Stimulated activated naive CD8-positive, alpha-beta T cell treated with anti-CD3 and anti-CD28 coated beads, Interleukin-15, Interleukin-2, amounts not matched to agents 100 U/mL and 50 U/mL, for 24 hours (primary cell): Measurements from ENCODE around the gene CCDC110.

Source experiments
- ATAC-seq: fragments of 150-1000 bp; cut with Tn5 transposase; one replicate; pipeline ENCODE4 v1.10.0; 2021
- DNase-seq: peaks from one replicate; pipeline ENCODE4 v3.0.0; 2021

CCDC110 gene

GRCh38 chr4:185472103-185472542, 590 bp upstream of the CCDC110 start:
- ATAC-seq (no peak), DNase-seq (no peak)

- DNase-seq (peak; percentile 23), ATAC-seq (no peak)
These were observed 885 bp downstream of the CCDC110 start for GRCh38 chr4:185470501-185471195.

- ATAC-seq = no peak
- DNase-seq = no peak
These were observed 1.9 kb downstream of the CCDC110 start for GRCh38 chr4:185469580-185470154.

GRCh38 chr4:185468999-185469398, 2.5 kb downstream of the CCDC110 start:
- ATAC-seq = no peak

GRCh38 chr4:185467991-185468390, 3.5 kb downstream of the CCDC110 start:
- DNase-seq (no peak), ATAC-seq (no peak)

More at GRCh38 chr4:185468999-185469398, 2.5 kb downstream of the CCDC110 start:
- no peak for DNase-seq

- ATAC-seq (no peak), DNase-seq (no peak)
These were observed 4.4 kb downstream of the CCDC110 start for GRCh38 chr4:185467101-185467500.

- DNase-seq (no peak), ATAC-seq (no peak)
These were observed 5.8 kb downstream of the CCDC110 start for GRCh38 chr4:185465707-185466106.

- ATAC-seq (no peak), DNase-seq (no peak)
These were observed 6.6 kb downstream of the CCDC110 start for GRCh38 chr4:185464887-185465286.

- DNase-seq (no peak), ATAC-seq (no peak)
These were observed 7.3 kb downstream of the CCDC110 start for GRCh38 chr4:185464183-185464582.

GRCh38 chr4:185463541-185463940, 8.0 kb downstream of the CCDC110 start:
- ATAC-seq (no peak), DNase-seq (no peak)

GRCh38 chr4:185461565-185461964, 10.0 kb downstream of the CCDC110 start:
- no peak for ATAC-seq

GRCh38 chr4:185457136-185457535, 14.4 kb downstream of the CCDC110 start:
- no peak for DNase-seq
- ATAC-seq = no peak

More at GRCh38 chr4:185461565-185461964, 10.0 kb downstream of the CCDC110 start:
- DNase-seq = no peak

- ATAC-seq = no peak
- no peak for DNase-seq
These were observed 15.4 kb downstream of the CCDC110 start for GRCh38 chr4:185456131-185456530.

- ATAC-seq (no peak), DNase-seq (no peak)
These were observed 26.3 kb downstream of the CCDC110 start for GRCh38 chr4:185445209-185445608.

- no peak for ATAC-seq
- DNase-seq = no peak
These were observed 30.1 kb downstream of the CCDC110 start for GRCh38 chr4:185441479-185441878.

- no peak for ATAC-seq
- no peak for DNase-seq
These were observed 33.7 kb downstream of the CCDC110 start for GRCh38 chr4:185437809-185438208.

- DNase-seq = no peak
- no peak for ATAC-seq
These were observed 36.1 kb downstream of the CCDC110 start for GRCh38 chr4:185435466-185435865.

GRCh38 chr4:185429660-185430059, 41.9 kb downstream of the CCDC110 start:
- ATAC-seq (no peak), DNase-seq (no peak)

- DNase-seq = no peak
- no peak for ATAC-seq
These were observed 44.4 kb downstream of the CCDC110 start for GRCh38 chr4:185426960-185427688.

- ATAC-seq (peak; percentile 94), DNase-seq (peak; percentile 85)
These were observed 45.7 kb downstream of the CCDC110 start, which contains the start of gene UFSP2 for GRCh38 chr4:185425647-185426352. Gene UFSP2, minus strand, starts transcription at chr4:185425964. Its CDS starts 96 bp downstream, at chr4:185425868.

GRCh38 chr4:185424905-185425646, 46.5 kb downstream of the CCDC110 start:
- ATAC-seq = no peak

More at GRCh38 chr4:185424905-185425646, 46.5 kb downstream of the CCDC110 start:
- no peak for DNase-seq
